ENCODE data around the gene CD36. TPM values are rescaled to one million over a fixed set of nuclear protein-coding genes. Genes with fewer than 3 reads are reported as not detected.

Gene CD36
- total and polyA plus RNA-seq, 2 experiments from 2014 or later: 0.40 to 1.8 TPM

- TF ChIP-seq ZNF331 (CRISPR knock-in tag; IDR thresholded peaks at IDR 0.05; ENCODE audit: low read depth) (no peak), NANOG (IDR thresholded peaks at IDR 0.05; ENCODE audit: borderline replicate concordance) (no peak), ETS1 (IDR thresholded peaks at IDR 0.05) (no peak), EZH2phosphoT487 (IDR thresholded peaks at IDR 0.05; ENCODE audit: unreplicated experiment) (no peak), CREB1 (CRISPR knock-in tag; IDR thresholded peaks at IDR 0.05; ENCODE audit: low read depth) (no peak), ZNF462 (CRISPR knock-in tag; IDR thresholded peaks at IDR 0.05) (no peak), STAT1 (IDR thresholded peaks at IDR 0.05; ENCODE audit: unreplicated experiment) (no peak), JUNB (IDR thresholded peaks at IDR 0.05; ENCODE audit: unreplicated experiment) (no peak)
These were observed 7.8 kb downstream of the CD36 start (continued) for GRCh38 chr7:80646083-80646865.

GRCh38 chr7:80647436-80647835 lies 9.0 kb downstream of the CD36 start:
- no peaks in the 10 kb centered on the region for H3K79me2 ChIP-seq (replicated peaks; ENCODE audit: insufficient read depth)
- Mint-ChIP-seq H3K4me3 (no peak overlapping the region), H3K9me3 (no peaks in the 10 kb centered on the region), H3K27me3 (ENCODE audit: insufficient read depth, low read depth, poor library complexity) (no peaks in the 10 kb centered on the region), H3K27ac (no peak overlapping the region), H3K36me3 (ENCODE audit: low read depth) (no peaks in the 10 kb centered on the region), H3K4me1 (no peaks in the 10 kb centered on the region)
- H2AFZ ChIP-seq: no peak overlapping the region
- no peaks in the 10 kb centered on the region for H3F3A ChIP-seq (replicated peaks; ENCODE audit: low read depth)
- no peaks in the 10 kb centered on the region for H3K9me2 ChIP-seq (ENCODE audit: insufficient read depth)
- H3K4me3 ChIP-seq: no peak overlapping the region
- no peak for ATAC-seq
- H3K27ac ChIP-seq (ENCODE audit: low read depth): no peak overlapping the region
- no peaks in the 10 kb centered on the region for H4K20me1 ChIP-seq (replicated peaks; ENCODE audit: insufficient read depth)
- no peak overlapping the region for H3K4me2 ChIP-seq
- H3K36me3 ChIP-seq (ENCODE audit: insufficient read depth): no peaks in the 10 kb centered on the region
- DNase-seq (ENCODE audit: low spot score): no peak
- H3K27me3 ChIP-seq (ENCODE audit: insufficient read depth): no peaks in the 10 kb centered on the region
- no peaks in the 10 kb centered on the region for H3K4me1 ChIP-seq (ENCODE audit: insufficient read depth)
- TF ChIP-seq REST (IDR thresholded peaks at IDR 0.05; ENCODE audit: unreplicated experiment) (no peak), CTCF (conservative IDR thresholded peaks at IDR 0.05; ENCODE audit: low read depth in 2 of 2) (no peak), POLR2AphosphoS5 (IDR thresholded peaks at IDR 0.05; ENCODE audit: low read depth) (no peak)
